GM19395 (cell line): ENCODE data around the gene EFHC1.

Source experiments
- ATAC-seq: cut with Tn5 transposase; IDR thresholded peaks from one replicate; pipeline ENCODE4 v1.9.1; 2021; ENCODE audit warnings: mild to moderate bottlenecking, moderate library complexity; ENCODE audit not compliant: unreplicated experiment

The EFHC1 gene

DNA sequence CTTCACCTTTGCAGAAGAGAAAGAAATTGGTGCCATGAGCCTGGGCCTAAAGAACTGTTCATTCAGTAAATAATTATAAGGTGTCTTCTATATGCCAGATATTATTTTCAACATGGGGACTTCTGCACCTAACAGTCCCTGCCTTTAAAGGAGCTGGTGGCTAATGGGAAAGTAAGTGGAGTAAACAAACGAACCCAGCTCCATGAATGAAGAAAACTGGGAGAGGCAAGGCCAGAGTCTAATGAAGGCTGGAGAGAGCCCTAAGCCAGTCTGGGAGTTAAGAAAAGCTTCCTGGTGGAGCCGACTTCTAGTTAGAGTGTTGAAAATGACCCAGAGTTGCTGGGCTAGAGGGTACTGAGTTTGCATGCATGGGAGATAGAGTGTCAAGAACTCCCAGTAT, 24.2 kb upstream of the EFHC1 start:
- ATAC-seq: no peak

DNA sequence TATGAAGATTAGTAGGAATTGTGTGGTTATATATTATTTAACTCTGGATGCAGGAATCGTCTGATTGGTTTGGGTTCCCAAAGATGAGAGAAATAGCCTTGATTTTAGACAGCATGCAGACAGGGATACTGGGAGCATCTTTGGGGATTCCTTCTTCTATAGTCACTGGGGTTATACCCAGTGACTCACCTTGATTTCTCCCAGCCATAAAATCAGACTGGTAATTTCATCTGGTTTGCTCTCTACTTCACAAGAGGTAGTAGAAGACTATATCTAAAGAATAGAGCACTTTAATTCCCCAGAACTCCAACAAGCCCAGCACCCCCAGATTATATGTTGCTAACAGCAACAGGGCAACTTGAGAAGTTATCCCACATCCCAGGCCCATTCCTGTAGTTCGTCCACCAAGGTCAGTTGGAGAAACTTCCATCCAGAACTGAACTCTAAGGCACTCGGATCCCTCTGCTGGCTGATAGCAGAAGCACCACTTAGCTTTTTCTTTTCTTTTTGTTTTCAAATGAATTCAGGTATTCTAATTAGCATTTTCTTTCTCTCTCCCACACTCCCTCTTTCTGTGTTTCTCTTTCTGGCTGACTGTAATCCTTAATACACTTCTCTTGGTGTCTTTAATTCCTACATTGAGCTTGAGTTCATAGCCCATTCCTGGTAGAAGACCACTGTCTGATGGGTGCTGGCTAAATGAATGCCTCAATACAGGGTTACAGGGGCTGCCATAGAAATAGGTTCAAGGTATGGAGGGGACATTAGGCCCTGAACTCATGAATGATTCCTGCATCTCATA, 20.4 kb upstream of the EFHC1 start:
- no peak for ATAC-seq

DNA sequence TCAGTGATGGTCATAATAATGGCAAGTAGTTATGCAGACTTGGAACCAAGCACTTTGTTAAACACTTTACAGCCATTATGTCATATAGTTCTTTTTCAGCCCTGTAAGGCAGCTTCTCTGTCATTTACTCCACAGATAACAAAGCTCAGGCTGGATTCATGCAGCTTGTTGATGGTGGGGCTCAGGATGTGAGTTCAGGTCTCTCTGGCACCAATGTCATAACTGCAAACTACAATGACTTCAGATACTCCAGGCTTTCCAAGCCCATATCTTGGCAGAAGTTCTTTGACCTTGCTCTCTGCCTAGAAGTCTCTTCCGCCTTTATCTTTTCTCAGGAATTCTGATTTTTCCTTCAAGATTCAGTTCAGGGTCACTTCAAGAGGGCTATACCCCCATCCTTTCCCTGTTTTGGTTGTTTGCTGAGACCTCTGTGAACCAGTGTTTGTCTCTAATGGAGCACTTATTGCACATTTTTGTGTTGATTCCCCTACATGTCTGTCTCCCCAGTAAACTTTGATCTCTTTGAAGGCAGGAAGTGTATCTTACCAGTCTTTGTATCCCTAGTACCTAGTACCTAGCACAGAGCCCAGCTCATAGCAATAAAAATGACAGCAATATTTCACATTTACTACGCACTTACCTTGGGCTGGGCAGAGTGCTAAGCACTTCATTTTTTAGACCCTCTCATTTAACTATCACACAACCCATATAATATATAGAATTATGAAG, 19.7 kb upstream of the EFHC1 start:
- no peak for ATAC-seq

DNA sequence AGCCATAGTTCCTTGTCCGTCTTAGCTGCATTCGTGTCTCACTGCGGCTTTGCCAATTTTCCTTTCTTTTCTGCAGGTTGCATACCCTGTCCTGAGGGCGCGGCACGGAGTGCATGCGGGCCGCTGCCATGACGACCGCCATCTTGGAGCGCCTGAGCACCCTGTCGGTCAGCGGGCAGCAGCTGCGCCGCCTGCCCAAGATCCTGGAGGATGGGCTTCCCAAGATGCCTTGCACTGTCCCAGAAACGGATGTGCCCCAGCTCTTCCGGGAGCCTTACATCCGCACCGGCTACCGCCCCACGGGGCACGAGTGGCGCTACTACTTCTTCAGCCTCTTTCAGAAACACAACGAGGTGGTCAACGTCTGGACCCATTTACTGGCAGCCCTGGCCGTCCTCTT, 17.1 kb upstream of the EFHC1 start:
- ATAC-seq: no peak

DNA sequence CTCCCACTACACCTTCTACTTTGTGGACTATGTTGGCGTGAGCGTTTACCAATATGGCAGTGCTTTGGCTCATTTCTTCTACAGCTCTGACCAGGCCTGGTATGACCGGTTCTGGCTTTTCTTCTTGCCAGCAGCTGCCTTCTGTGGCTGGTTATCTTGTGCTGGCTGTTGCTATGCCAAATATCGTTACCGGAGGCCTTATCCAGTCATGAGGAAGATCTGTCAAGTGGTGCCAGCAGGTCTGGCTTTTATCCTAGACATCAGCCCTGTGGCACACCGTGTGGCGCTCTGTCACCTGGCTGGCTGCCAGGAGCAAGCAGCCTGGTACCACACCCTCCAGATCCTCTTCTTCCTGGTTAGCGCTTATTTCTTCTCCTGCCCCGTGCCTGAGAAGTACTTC, 16.5 kb upstream of the EFHC1 start:
- ATAC-seq: no peak

DNA sequence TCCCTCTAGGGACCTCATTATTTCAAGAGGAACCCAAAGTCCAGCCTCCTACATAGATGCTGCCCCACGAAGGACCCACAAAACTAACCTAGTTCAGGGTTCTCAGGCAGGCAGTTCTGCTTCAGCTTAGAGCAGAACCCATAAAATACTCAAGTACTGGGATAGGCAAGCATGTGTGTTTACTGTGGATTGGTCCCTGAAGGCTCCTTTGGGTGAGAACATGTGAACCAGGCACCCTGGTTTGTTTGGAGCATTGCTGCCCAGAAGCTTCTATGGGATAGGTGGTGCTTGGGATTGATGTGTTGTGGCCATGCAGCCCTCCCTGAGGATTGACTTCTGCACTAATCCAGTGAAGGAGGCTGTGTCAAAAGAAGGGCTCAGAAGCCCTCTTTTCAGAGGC, 14.9 kb upstream of the EFHC1 start:
- ATAC-seq: no peak

DNA sequence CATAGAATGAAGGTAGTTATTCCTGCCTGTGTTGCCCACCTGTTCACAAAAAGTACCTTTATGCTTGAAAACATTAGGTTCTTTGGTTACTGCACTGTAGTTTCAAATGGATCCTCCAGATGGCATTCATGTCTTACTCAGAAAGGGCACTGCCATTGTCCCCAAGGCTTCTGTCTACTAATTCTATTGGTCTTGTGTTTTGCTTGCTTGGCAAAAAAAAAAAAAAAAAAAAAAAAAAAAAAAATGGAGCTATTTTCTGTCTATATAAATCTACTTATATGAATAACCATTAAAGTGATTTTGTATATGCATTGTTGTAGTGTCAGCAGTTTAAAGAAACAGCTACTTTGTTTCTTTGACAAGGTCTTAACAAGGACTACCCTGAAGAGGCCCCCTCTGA, 12.7 kb upstream of the EFHC1 start:
- peak; percentile 76 for ATAC-seq

DNA sequence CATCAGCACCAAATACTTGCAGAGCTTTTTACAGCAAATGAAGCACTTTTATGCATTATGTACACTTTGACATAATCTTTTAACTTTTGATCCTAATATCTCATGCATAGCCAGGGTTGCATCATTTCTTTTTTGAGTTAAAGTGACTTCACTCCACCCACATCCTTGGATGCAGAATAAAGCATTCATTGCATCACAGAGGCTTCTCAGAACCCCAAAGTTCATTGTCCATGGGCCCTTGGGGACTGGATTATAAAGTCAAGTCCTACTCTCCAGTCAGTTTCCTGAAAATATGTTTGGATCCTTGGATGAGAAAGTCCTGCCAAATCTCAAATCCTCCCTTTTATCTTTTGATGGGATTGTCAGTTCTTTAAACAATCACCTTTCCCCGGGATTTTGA, 10.6 kb upstream of the EFHC1 start:
- ATAC-seq: no peak

DNA sequence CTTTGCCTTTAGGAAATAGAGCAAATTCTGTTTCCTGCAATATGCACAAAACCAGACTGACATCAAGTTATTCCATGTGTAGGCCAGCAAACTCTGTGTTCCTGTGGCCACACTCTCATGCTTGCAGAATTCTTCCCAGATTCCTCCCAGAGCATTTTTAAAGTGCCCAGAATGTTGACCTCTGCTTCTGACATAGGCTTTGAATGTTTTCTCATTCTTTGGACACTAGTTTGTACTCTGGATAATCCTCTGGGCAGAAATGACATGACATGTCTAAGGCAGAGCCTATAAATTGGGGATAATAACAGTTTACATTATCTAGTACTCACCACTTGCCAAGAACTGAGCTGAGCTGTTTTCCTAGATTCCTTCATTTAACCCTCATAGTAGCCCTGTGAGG, 9.2 kb upstream of the EFHC1 start:
- ATAC-seq: no peak

DNA sequence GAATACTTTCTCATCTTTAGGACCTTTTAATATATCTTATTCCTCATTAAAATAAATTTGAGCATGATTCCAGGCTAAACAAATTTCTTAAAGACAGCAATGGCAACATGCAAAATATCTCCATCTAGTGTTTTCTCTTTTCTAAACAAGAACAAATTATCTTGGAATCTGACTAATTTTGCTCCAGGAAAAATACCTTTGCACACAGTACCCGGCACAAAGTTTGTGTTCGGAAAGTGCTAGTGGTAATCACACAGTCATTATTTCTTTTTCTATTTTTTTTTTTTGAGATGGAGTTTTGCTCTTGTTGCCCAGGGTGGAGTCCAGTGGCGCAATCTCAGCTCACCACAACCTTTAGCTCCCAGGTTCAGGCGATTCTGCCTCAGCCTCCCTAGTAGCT, 8.2 kb upstream of the EFHC1 start:
- no peak for ATAC-seq

DNA sequence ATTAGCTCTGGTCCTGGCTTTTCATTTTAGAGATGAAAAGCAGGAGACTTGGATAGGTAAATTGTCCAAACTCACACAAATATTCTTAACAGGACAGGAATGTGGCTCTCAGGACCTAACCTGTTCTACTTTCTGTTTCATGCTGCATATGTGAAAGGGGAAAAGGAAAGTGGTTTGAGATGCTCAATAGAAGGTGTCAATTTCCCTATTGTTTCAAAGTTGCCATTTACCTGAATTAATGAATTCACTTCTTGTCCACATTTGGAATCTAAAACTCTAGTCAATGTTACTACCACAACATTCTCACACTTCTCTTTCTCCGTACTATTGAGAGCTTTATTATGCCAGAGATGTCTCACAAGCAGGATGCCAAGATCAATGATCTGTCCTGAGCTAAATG, 4.8 kb upstream of the EFHC1 start:
- no peak for ATAC-seq

DNA sequence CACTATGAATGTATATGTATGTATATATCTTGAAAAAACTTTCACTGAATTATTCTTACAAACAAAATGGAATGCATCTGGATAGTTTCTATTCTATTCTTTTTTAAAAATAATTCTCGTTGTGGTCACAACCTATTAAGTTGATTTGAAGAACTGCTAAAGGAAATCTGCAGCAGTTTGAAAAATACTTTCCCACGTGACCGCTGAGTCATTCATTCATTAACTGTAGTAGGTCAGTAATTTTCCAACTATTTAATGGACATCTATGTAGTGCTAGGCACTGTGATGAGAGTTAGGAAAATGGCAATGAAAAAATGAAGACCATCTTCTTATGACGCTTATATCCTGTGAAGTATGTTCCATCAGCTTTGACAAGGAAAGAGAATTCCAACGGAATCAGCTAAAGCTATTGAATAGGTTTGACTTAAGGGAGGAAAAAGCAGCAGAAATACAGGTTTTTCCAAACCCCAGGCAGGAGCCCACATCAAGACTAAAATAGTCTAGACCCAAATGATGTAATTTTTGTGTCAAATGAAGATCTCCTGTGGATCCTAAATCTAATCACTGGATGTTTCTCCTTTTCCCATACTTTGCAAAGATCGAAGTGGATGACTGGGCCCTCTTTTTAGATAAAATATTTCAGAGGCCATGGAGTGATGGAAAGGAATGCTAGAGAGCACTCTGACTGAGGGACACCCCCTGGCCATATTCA, 4.1 kb upstream of the EFHC1 start:
- ATAC-seq: no peak

DNA sequence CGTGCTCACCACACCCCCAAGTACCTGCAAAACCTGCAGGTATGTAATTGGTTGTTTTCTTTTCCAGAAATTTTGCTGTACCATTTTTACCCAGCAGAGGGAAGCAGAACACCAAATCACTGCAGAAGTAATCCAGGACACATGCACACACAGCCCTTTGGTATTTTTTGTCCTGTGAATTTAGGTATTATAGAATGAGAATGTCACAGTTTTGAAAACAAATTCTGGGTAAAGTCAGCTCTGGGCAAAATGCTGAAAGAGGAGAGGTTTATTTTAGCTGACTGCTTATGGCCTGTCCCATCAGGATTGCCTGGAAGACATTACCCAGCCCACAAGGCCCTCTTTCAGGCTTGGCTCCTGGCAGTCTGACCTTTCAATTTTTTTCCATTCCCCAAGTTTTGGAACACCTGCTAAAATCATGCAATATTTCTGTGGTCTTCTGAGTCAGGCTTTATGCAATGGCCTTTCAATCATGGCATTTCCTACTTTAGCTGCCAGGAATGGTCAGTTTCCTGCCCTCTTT, 3.5 kb upstream of the EFHC1 start:
- ATAC-seq: no peak

DNA sequence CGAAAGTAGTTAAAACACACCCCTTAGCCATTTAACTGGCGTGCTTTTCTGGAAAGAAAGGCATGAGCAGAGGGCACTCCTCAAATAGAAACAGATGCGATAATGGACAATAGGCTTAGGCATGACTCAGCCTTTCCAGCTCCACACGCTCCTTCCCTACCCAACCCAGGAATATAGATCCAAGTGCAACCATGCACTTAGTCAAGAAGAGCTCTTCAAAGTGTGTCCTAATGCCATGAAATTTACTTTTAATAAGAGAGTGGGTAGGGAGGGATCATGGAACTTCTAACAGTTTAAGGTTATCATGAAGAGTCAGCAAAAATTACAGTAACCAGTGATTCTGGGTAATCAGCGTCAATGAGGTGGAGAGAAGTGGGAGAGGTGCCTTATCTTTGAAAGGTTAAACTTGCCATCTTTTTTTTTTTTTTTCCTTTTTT, 2.4 kb upstream of the EFHC1 start:
- no peak for ATAC-seq

DNA sequence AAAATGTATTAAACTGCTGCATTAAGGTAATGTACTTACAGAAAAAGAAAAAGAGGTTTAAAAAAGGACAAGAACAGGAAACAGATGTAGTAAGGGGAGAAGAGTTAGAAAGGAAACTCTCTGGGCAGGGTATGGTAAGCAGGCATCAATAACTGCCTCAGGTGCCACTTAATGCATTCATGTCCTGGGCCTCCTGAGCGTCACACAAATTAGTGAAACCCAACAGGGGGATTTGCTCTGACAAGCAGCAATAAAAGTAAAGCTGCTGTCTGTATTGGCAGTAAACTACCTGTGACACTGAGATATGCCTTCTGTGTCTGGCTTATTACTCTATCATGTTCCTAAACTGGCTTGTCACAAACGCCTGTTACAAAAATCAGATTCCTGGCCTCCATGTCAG, 1.5 kb upstream of the EFHC1 start:
- ATAC-seq: no peak

DNA sequence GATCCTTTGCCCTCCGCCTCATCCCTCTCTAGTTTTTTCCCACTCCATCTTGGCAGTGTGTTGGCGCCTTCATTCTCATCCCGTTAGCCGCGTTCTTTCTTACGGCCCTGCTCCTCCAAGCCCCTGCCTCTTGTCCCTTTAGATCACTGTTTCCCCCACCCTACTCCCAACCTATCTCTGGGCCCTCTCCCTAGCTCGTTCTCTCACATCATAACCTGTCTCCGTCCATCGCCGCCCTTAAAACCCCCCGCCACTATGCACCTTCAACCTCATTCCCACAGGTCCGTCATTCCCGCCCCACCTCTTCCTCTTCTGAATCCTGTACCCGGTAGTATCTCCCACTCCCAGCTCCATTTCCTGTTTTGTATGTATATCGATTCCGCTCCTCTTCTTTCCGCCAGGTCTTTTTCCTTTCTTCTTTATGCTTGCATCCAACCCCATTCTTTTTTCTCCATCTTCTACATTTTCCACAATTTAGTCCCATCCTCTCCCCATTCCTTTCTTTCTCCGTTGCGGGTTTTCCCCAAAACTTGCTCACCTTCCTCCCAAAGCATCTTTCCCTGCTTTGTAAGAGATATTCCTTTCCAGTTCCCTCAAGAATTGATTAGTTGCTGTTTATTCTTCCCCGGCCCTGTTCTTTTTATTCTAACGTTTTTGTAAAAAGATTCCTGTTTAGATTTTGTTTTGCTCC, 671 bp downstream of the EFHC1 start:
- no peak for ATAC-seq

DNA sequence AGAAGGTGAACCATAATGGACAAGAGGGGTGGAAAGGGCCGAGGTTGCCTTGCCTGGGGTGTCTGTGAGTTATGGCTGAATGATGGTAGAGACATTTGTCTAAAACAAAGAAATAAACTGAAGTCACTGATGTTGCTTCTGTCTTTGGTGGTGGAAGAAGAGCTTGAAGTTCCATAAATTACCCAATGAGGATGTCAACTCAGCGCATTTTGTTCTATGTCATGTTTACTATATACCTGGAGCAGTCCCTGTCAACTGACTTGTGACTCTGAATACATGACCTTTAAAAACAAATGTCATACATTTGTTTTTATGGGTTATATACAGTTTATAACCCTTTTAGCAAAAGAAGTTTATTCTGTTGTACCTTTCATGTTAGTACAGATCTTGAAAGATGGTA, 2.0 kb downstream of the EFHC1 start:
- no peak for ATAC-seq

DNA sequence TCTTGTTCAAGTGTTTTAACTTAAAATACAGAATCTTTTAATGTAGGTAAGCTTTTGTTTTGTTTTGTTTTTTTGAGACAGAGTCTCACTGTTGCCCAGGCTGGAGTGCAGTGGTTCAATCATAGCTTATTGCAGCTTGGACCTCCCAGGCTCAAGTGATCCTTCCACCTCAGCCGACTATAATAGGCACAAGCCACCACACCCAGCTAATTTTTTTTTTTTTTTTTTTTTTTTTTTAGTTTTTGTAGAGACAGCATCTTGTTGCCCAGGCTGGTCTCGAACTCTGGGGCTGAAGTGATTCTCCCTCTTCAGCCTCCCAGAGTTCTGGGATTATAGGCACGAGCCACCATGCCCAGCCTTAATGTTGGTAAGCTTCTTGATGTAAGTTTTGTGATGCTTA, 3.3 kb downstream of the EFHC1 start:
- no peak for ATAC-seq

DNA sequence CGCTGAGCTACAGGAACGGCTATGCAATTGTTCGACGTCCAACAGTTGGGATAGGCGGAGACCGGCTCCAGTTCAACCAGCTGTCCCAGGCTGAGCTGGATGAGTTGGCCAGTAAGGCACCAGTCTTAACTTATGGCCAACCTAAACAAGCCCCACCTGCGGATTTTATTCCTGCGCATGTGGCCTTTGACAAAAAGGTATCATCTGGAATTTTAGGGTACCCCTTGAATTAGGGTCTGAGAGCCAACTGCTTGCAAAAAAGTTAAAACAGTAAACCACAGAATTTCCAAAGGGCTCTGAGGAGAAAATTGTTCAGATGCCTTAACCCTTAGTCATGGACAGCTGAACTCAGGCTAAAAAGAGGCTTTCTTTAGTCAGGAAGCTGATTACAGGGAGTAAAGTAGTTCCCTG, 3.8 kb downstream of the EFHC1 start:
- ATAC-seq: no peak

DNA sequence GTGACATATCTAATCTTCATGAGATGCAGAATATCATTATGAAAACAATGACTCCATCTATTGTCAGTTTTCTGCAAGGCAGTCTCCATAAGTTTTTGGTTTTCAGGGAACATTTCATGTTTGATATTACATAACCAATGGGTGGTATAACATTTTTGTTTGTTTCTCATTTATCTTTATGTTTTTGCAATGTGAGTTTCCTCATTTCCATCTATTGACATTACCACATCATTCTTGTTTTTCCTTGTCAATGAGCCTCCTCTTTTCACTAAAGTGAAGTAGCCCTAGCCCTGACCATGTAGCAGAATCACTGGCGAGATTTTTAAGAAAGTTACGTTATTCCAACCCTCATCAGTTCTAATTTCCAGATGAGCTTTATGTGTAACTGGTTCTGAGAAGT, 4.4 kb downstream of the EFHC1 start:
- no peak for ATAC-seq

DNA sequence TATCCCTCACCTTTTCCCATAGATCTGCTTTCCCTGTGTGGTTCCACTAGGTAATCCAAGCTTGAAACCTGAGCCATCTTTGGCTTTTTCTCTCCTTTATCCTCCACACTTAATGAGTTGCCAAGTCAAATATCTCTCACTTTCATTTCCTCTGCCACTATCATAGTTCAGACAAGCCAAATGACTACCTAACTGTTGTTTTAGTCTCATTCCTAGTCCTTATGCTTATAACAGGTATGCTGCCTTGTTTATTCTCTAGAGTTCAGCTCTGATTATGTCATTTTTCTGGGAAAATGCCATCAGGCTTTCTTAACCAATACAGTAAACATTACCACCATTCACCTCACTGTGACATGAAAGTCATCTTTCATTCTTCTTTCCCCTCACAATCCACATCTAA, 6.5 kb downstream of the EFHC1 start:
- peak; percentile 56 for ATAC-seq
